PC-3 (cell line): Measurements from ENCODE around the gene CACTIN. TPM values are rescaled to one million over a fixed set of nuclear protein-coding genes. Genes with fewer than 3 reads are reported as not detected.

ENCODE experiments used
- ATAC-seq: fragments of 200-7000 bp; cut with Tn5 transposase; 2 replicates; pipeline ENCODE4 v1.9.1; 2020; ENCODE audit warnings: mild to moderate bottlenecking, moderate library complexity
- BruUV-seq: library from RNA; stranded (reverse); fragments of 400-500 nt; replicated peaks from 2 replicates; lab custom pipeline; 2021; lab: Mats Ljungman, UMichigan
- CTCF ChIA-PET: fragments of 300-600 bp; sonication (Branson Sonifier 250); formaldehyde crosslinking; loops from one replicate; lab custom pipeline; 2022; ENCODE audit warnings: antibody characterized with exemption; lab: Charles Lee
- POLR2A ChIA-PET: fragments of 300-600 bp; sonication (Branson Sonifier 250); formaldehyde crosslinking; loops from one replicate; lab custom pipeline; 2022; ENCODE audit warnings: antibody characterized with exemption; ENCODE audit not compliant: unreplicated experiment; lab: Charles Lee
- DNase-seq: peaks from one replicate; pipeline ENCODE4 v3.0.0-alpha.2; 2015
- H2AFZ ChIP-seq: fragments of 300-600 bp; sonication (generic); 2 replicates; pipeline ENCODE4 v1.6.0; 2016; ENCODE audit warnings: antibody characterized with exemption, low read length
- H3F3A ChIP-seq: fragments of 300-600 bp; sonication (generic); one replicate; pipeline ENCODE4 v1.6.0; 2017; ENCODE audit warnings: antibody characterized with exemption, low read length, control low read depth, mild to moderate bottlenecking; ENCODE audit not compliant: unreplicated experiment
- H3K27ac ChIP-seq: fragments of 300-600 bp; sonication (generic); 2 replicates; pipeline ENCODE4 v1.5.1; 2016; ENCODE audit warnings: mild to moderate bottlenecking, low read length
- H3K27me3 ChIP-seq: fragments of 300-600 bp; sonication (generic); 2 replicates; pipeline ENCODE4 v1.6.1; 2016; ENCODE audit warnings: low read length, mixed read lengths
- H3K36me3 ChIP-seq: fragments of 300-600 bp; sonication (generic); 2 replicates; pipeline ENCODE4 v1.6.1; 2016; ENCODE audit warnings: low read depth, mixed run types, low read length, mixed read lengths
- H3K4me1 ChIP-seq: fragments of 300-600 bp; sonication (generic); 2 replicates; pipeline ENCODE4 v1.5.1; 2016; ENCODE audit warnings: low read length; ENCODE audit not compliant: insufficient read depth
- H3K4me2 ChIP-seq: fragments of 300-600 bp; sonication (generic); 2 replicates; pipeline ENCODE4 v1.6.0; 2016; ENCODE audit warnings: low read length
- H3K4me3 ChIP-seq: fragments of 300-600 bp; sonication (generic); 2 replicates; pipeline ENCODE4 v1.5.1; 2016; ENCODE audit warnings: mild to moderate bottlenecking, low read length, mixed read lengths
- H3K79me2 ChIP-seq: fragments of 300-600 bp; sonication (generic); 2 replicates; pipeline ENCODE4 v1.6.1; 2017; ENCODE audit warnings: low read length, mixed read lengths
- H3K9ac ChIP-seq: fragments of 300-600 bp; sonication (generic); 2 replicates; pipeline ENCODE4 v1.6.0; 2016; ENCODE audit warnings: mild to moderate bottlenecking, low read length
- H3K9me2 ChIP-seq: fragments of 300-600 bp; sonication (generic); replicated peaks from 2 replicates; pipeline ENCODE4 v1.6.1; 2016; ENCODE audit warnings: mixed run types, low read length, mixed read lengths
- H3K9me3 ChIP-seq: fragments of 300-600 bp; sonication (generic); 2 replicates; pipeline ENCODE4 v1.6.1; 2016; ENCODE audit warnings: low read length, mixed read lengths
- H4K20me1 ChIP-seq: fragments of 300-600 bp; sonication (generic); 2 replicates; pipeline ENCODE4 v1.6.1; 2016; ENCODE audit warnings: low read length, mixed read lengths
- EZH2 ChIP-seq: fragments of 300-600 bp; sonication (generic); IDR thresholded peaks from one replicate; pipeline ENCODE4 v1.6.1; 2017; ENCODE audit warnings: antibody characterized with exemption, mild to moderate bottlenecking, low read length; ENCODE audit not compliant: unreplicated experiment
- EZH2phosphoT487 ChIP-seq: fragments of 300-600 bp; sonication (generic); IDR thresholded peaks from 2 replicates; pipeline ENCODE4 v1.6.1; 2018; ENCODE audit warnings: mild to moderate bottlenecking, antibody characterized with exemption, low read length, borderline replicate concordance
- intact Hi-C: fragments of 100-400 bp; cut with micrococcal nuclease; formaldehyde crosslinking; loops from 2 replicates; pipeline ENCODE4 v1.9.0; 2023
- total RNA-seq: library from RNA; depleted of rRNA; stranded (reverse); fragments of >200 nt; gene quantifications from 2 replicates; pipeline ENCODE4 v1.2.3, GENCODE V29; 2014
- TF ChIP-seq, protein P1 (sequence below): fragments of 300-600 bp; sonication (generic); conservative IDR thresholded peaks from 2 replicates; pipeline ENCODE4 v1.5.1; 2017; ENCODE audit warnings: antibody characterized with exemption, low read depth, mild to moderate bottlenecking, low read length

Gene CACTIN
- total RNA-seq, 1 experiment from 2014 or later, result 47.8 TPM

DNA sequence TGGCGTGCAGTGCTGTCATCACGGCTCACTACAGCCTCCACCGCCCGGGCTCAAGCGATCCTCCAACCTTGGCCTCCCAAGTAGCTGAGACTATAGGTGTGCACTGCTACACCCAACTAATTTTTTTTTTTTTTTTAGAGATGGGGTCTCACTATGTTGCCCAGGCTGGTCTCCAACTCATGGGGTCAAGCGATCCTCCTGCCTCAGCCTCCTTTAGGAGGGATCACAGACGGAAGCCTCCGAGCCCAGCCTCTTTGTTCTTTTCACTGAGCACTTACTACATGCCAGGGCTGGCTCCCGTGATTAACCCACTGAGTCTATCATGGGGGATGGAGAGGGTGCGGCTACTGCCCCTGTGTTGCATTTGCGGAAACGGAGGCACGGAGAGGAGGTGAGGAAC is 12.9 kb upstream of the CACTIN start:
- TF ChIP-seq EZH2 (no peak), EZH2phosphoT487 (no peak)
- TF ChIP-seq, protein P1, sequence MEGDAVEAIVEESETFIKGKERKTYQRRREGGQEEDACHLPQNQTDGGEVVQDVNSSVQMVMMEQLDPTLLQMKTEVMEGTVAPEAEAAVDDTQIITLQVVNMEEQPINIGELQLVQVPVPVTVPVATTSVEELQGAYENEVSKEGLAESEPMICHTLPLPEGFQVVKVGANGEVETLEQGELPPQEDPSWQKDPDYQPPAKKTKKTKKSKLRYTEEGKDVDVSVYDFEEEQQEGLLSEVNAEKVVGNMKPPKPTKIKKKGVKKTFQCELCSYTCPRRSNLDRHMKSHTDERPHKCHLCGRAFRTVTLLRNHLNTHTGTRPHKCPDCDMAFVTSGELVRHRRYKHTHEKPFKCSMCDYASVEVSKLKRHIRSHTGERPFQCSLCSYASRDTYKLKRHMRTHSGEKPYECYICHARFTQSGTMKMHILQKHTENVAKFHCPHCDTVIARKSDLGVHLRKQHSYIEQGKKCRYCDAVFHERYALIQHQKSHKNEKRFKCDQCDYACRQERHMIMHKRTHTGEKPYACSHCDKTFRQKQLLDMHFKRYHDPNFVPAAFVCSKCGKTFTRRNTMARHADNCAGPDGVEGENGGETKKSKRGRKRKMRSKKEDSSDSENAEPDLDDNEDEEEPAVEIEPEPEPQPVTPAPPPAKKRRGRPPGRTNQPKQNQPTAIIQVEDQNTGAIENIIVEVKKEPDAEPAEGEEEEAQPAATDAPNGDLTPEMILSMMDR, result no peak
- Histone ChIP-seq H3K27me3 (no peaks in the 10 kb centered on the region), H2AFZ (no peak overlapping the region), H4K20me1 (no peaks in the 10 kb centered on the region), H3K4me3 (no peak overlapping the region), H3K9me3 (no peaks in the 10 kb centered on the region), H3K9me2 (no peaks in the 10 kb centered on the region), H3F3A (no peaks in the 10 kb centered on the region), H3K36me3 (no peaks in the 10 kb centered on the region), H3K4me1 (no peaks in the 10 kb centered on the region), H3K9ac (no peak overlapping the region), H3K27ac (no peak overlapping the region), H3K4me2 (no peak overlapping the region), H3K79me2 (no peaks in the 10 kb centered on the region)
- CTCF ChIA-PET, result no interaction called here
- intact Hi-C loops, result no loop called here
- ATAC-seq, result no peak
- DNase-seq, result no peak
- no TSS peak for BruUV-seq
- POLR2A ChIA-PET, result no interaction called here

DNA sequence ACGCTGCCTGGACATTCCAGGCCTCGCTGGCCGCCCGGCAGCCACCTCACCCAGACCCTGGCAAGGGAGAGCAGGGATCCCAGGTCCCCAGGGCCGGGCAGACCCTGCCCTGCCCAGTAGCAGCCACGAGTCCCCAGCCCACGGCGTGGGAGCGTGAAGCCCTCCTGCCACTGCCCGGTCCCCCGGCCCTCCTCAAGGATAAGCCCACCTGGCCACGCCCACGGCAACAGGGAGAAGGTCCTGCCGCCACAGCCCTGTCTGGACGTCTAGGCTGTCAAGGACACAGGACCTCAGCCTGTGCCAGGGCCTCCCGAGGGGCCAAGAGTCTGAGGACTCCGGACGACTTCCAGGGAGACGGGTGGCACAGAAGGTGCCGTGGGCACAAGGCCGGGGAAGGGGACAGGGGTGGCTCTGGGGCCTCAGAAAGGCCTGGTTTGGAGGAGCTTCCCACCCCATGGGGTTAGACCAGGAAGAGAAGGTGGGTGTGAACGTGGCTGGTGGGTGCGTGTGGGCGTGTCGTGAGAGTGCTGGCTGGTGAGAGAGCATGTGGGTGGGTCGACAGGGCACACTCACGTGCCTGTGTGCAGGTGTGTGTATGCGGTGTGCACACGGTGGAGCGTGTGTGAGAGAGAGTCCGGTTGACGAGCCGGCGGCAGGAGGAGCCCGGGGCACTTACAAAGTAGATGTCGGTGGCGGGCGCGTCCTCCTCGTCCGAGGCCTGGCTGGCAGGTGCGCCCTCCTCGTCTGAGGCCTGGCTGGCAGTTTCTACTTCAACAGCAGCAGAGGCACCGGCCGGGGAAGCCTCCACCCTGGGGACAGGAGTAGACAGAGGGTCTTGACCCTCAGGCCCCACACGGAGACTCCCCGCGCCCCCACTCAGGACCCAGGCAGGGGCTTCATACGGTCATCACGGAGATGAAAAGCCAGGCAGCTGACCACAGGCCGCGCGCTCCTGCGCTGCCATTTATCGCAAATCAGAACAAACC is 11.9 kb upstream of the CACTIN start:
- ChIA-PET CTCF (no interaction called here), POLR2A (no interaction called here)
- ATAC-seq (no peak), DNase-seq (no peak)
- BruUV-seq, result no TSS peak
- TF ChIP-seq EZH2phosphoT487 (no peak), EZH2 (no peak)
- TF ChIP-seq, protein P1, result no peak
- Histone ChIP-seq H3K9me2 (no peaks in the 10 kb centered on the region), H3K4me3 (no peak overlapping the region), H3K4me1 (no peaks in the 10 kb centered on the region), H3K9ac (no peak overlapping the region), H3K27ac (no peak overlapping the region), H3K9me3 (no peaks in the 10 kb centered on the region), H3K79me2 (no peaks in the 10 kb centered on the region), H3K4me2 (no peak overlapping the region), H3K36me3 (no peaks in the 10 kb centered on the region), H3F3A (no peaks in the 10 kb centered on the region), H2AFZ (no peak overlapping the region), H4K20me1 (no peaks in the 10 kb centered on the region), H3K27me3 (no peaks in the 10 kb centered on the region)
- intact Hi-C loops, result no loop called here

DNA sequence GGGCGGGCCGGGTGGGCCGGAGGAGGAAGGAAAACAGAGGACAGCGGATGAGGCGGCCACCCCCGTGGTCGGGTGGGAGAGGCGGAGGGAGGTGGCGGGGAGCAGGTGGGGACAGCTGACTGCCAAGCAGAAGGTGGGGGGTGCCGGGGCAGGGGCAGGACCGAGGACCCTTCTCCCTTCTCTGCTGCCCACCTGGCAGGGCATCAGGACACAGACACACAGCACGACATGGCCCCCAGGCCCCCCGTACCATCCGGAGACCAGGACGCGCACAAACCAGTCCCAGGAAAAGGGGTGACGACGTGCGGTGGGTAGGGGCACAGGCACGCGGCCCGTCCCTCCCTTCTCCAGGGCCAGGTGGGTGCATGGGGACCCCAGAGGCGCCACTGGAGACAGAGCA is 11.0 kb upstream of the CACTIN start:
- BruUV-seq, result no TSS peak
- H3K79me2 ChIP-seq, result no peaks in the 10 kb centered on the region
- no peaks in the 10 kb centered on the region for H3K27me3 ChIP-seq
- no peak overlapping the region for H3K9ac ChIP-seq
- H3F3A ChIP-seq, result no peaks in the 10 kb centered on the region
- no peak overlapping the region for H3K4me2 ChIP-seq
- no peak for DNase-seq
- intact Hi-C loops, result no loop called here
- no peak for ATAC-seq
- H3K27ac ChIP-seq, result no peak overlapping the region
- H3K36me3 ChIP-seq, result no peaks in the 10 kb centered on the region
- ChIA-PET POLR2A (no interaction called here), CTCF (no interaction called here)
- H3K4me1 ChIP-seq, result no peaks in the 10 kb centered on the region
- no peak overlapping the region for H2AFZ ChIP-seq
- H3K9me2 ChIP-seq, result no peaks in the 10 kb centered on the region
- H4K20me1 ChIP-seq, result no peaks in the 10 kb centered on the region
- TF ChIP-seq EZH2phosphoT487 (no peak), EZH2 (no peak)
- TF ChIP-seq, protein P1, result no peak
- H3K9me3 ChIP-seq, result no peaks in the 10 kb centered on the region
- no peak overlapping the region for H3K4me3 ChIP-seq
